Embryonic facial prominence (tissue), 1 donor: ENCODE data around the gene DEFB116.
"Not testable (repeated sequence)": the region's sequence is repeated elsewhere in the genome, so short reads cannot be mapped to it uniquely, and the experiment has no call there.

Experiments
- DNase-seq: peaks from one replicate; pipeline ENCODE4 v3.0.0-alpha.2; 2016; ENCODE audit errors: extremely low spot score

Gene DEFB116

GRCh38 chr20:31308535-31309162 lies at the start of gene DEFB116:
TSS of gene DEFB116 (minus strand) at chr20:31308585. CDS start at chr20:31308585, 0 bp downstream.
- DNase-seq: no peak

- no peak for DNase-seq
These were observed 47.6 kb upstream of the DEFB116 start for GRCh38 chr20:31355981-31356380.

GRCh38 chr20:31341470-31341869 lies 33.1 kb upstream of the DEFB116 start:
- no peak for DNase-seq

GRCh38 chr20:31330893-31331292 lies 22.5 kb upstream of the DEFB116 start:
- no peak for DNase-seq

GRCh38 chr20:31322504-31322903 lies 14.1 kb upstream of the DEFB116 start:
- DNase-seq: no peak

- DNase-seq: not testable (repeated sequence)
These were observed 23.4 kb downstream of the DEFB116 start for GRCh38 chr20:31284964-31285363.

GRCh38 chr20:31278178-31278577 lies 30.2 kb downstream of the DEFB116 start:
- DNase-seq: no peak

GRCh38 chr20:31274441-31274840 lies 33.9 kb downstream of the DEFB116 start:
- DNase-seq: no peak

- DNase-seq: no peak
These were observed 48.0 kb downstream of the DEFB116 start for GRCh38 chr20:31260326-31260932.

GRCh38 chr20:31257364-31257763 lies 51.0 kb downstream of the DEFB116 start, which contains the start of gene DEFB115:
TSS of gene DEFB115 (plus strand) at chr20:31257664. CDS start at chr20:31257664, 0 bp downstream.
- no peak for DNase-seq

- no peak for DNase-seq
These were observed 51.4 kb downstream of the DEFB116 start for GRCh38 chr20:31256959-31257358.
